Heart left ventricle (tissue), 16 donors: ENCODE results near the gene PGD. TPM values are rescaled to one million over a fixed set of nuclear protein-coding genes. Genes with fewer than 3 reads are reported as not detected.
A peak's percentile ranks its signal among the peaks of the same experiment; 100 is the strongest.
"Not testable (repeated sequence)": the region's sequence is repeated elsewhere in the genome, so short reads cannot be mapped to it uniquely, and the experiment has no call there.

Experiments
- ATAC-seq, 4 donors: fragments of 200-7000 bp; cut with Tn5 transposase; one replicate each; pipeline ENCODE4 v1.9.1; 2020 to 2022; ENCODE audit warnings: moderate library complexity in 4 of 4, mild to moderate bottlenecking in 3 of 4, moderate number of reproducible peaks in 1 of 4
- DNase-seq, 5 donors: peaks; one replicate each; pipeline ENCODE4 v3.0.0-alpha.2; 2020
- H3K27ac ChIP-seq, 12 donors: fragments of 200-600 bp; sonication (generic) in 4 of 12; one replicate each; pipeline versions ENCODE4 v1.5.0 to v1.8.0; 2016 to 2022; ENCODE audit warnings: mild to moderate bottlenecking in 2 of 12
- H3K27me3 ChIP-seq, 9 donors: fragments of 200-600 bp; sonication (generic) in 2 of 9; one replicate each; pipeline versions ENCODE4 v1.5.1 to v1.8.0; 2016 to 2022; ENCODE audit warnings: mild to moderate bottlenecking in 3 of 9
- H3K36me3 ChIP-seq, 9 donors: fragments of 200-600 bp; sonication (generic) in 2 of 9; one replicate each; pipeline versions ENCODE4 v1.5.0 to v1.8.0; 2018 to 2022; ENCODE audit warnings: mild to moderate bottlenecking in 2 of 9
- H3K4me1 ChIP-seq, 12 donors: fragments of 200-600 bp; sonication (generic) in 4 of 12; one replicate each; pipeline versions ENCODE4 v1.5.0 to v1.8.0; 2016 to 2022; ENCODE audit warnings: mild to moderate bottlenecking in 3 of 12
- H3K4me3 ChIP-seq, 12 donors: fragments of 200-600 bp; sonication (generic) in 4 of 12; one replicate each; pipeline versions ENCODE4 v1.5.0 to v1.8.0; 2017 to 2022; ENCODE audit warnings: mild to moderate bottlenecking in 9 of 12, moderate library complexity in 4 of 12
- H3K9me3 ChIP-seq, 12 donors: fragments of 200-600 bp; sonication (generic) in 4 of 12; one replicate each; pipeline versions ENCODE4 v1.5.0 to v1.8.0; 2016 to 2022; ENCODE audit warnings: mild to moderate bottlenecking in 1 of 12
- POLR2A ChIP-seq, 2 donors: fragments of 450-650 bp; IDR thresholded peaks; one replicate each; pipeline ENCODE4 v1.6.1; 2017; ENCODE audit warnings: antibody characterized with exemption in 2 of 2, mild to moderate bottlenecking in 2 of 2, moderate library complexity in 2 of 2
- WGBS, 4 donors: extraction: QIAGEN DNeasy Blood & Tissue Kit in 2 of 4; methylation state at CpG; one replicate each; pipeline versions ENCODE4 v1.1.5 to v1.1.7; 2013 to 2018; 5-methylcytosine and 5-hydroxymethylcytosine counted together
- intact Hi-C, 10 donors: fragments of 100-400 bp; cut with DNase I; formaldehyde crosslinking; loops; one replicate each; pipeline versions ENCODE4 v1.11.1 to v1.14.2; 2022
- polyA plus RNA-seq, 2 donors: library from polyadenylated mRNA; stranded (reverse); fragments of 200-250 nt; gene quantifications; one replicate each; pipeline ENCODE4 v1.2.3, GENCODE V29; 2013
- total RNA-seq, 9 donors: library from RNA; depleted of rRNA in 2 of 9; stranded (reverse); fragments of >200 nt in 2 of 9; fragmentation: NEBNext Ultra II Directional in 3 of 9; extraction: Animal tissue kit (Norgen Biotek cat#: 25700) in 3 of 9; gene quantifications; one replicate each; pipeline versions ENCODE4 v1.1.0 to v1.2.4, GENCODE V29; 2016 to 2023
- TF ChIP-seq, protein P1 (sequence below), 12 donors: fragments of 200-600 bp; sonication (generic) in 4 of 12; IDR thresholded peaks; one replicate each; pipeline versions ENCODE4 v1.5.0 to v1.8.0; 2018 to 2022; ENCODE audit warnings: antibody characterized with exemption in 12 of 12, mild to moderate bottlenecking in 5 of 12
- donor health status: ischemic (EF 13 %, LVEDD 7.1; RV severe dilation, severe dysfunction).
- donor health status: healthy with polysubstance abuse.
- donor health status: DM: no; HTN: yes; CAD: no.
- donor health status: DM: no; HTN: no; CAD: no.
- donor health status: ischemic (EF 25% LVEDD 6.9; RV normal size, moderate dysfunction).
- donor health status: ischemic (EF 25% LVEDD 5.7; RV mildly dilated, moderate dysfunction).
- donor health status: healthy.
- donor health status: DM: yes; HTN: yes; CAD: no.
- donor health status: ischemic (EF 35%, LVEDD 5.7; RV mildly dilated, moderate dysfunction).
- donor health status: nonischemic (EF 11% LVEDD 7.7; RV severe dilation, severe dysfunction).
- donor health status: DM: yes; HTN: yes; CAD: no.
- donor health status: PGD.
- donor health status: ischemic (EF 29% LVEDD 5.4; RV normal size, mild dysfunction).
- donor health status: nonischemic (EF 23%, LVEDD 6.1; RV moderate dilation, normal function).

The PGD gene
- total and polyA plus RNA-seq, 11 donors, result 13.3 to 95.2 (median 30.9) TPM

DNA sequence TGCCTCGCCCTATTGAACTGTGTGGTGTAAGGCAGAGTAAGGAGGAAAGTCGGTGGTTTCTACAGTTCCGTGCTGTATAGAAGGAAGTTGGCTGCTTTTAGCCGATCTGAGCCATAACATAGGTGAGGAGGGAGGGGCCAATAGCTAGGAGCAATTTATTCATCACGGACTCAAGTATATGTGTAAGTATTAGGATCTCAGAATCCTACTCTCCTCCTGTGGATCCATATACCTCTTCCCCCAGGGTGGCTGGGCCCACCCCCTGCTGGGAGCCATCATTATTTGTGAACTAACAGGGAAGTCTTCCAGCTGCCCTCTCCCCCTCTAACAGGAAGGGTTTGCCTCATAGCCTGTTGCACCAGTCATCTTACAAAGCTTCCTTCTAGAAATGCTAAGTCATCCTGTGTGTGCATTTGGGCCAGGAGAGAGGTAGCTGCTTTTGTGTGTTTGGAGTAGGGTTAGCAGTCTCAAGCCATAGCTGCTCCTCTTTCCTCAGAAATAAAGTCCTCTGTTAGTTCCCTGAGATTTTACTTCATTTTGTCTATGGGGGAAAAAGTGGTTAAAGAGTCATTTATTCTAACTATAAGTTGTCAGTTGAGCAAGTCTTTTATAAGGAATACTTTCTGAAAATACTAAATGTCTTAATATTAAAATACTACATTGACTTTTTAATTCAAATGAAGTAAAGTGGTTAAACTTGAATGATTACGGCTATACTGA lies 16.5 kb downstream of the PGD start:
- Histone ChIP-seq H3K27ac (peak overlapping the region in 3 of 12 donors; percentile 29 to 72 (median 31)), H3K4me1 (peaks cover 0 to 25% (median 0%) of the 10 kb centered on the region in 12 donors), H3K36me3 (peaks cover 3 to 100% (median 98%) of the 10 kb centered on the region in 9 donors), H3K27me3 (no peaks in the 10 kb centered on the region), H3K9me3 (no peaks in the 10 kb centered on the region), H3K4me3 (peak overlapping the region in 1 of 12 donors; percentile 15)
- WGBS, 4 donors, result 73 to 83% (median 80%) methylated on average over 6 of the region's 6 CpGs
- ATAC-seq (peak in 3 of 4 donors; percentile 62 to 85 (median 65)), DNase-seq (peak in 2 of 5 donors; percentile 32 to 34)
- TF ChIP-seq, protein P1, sequence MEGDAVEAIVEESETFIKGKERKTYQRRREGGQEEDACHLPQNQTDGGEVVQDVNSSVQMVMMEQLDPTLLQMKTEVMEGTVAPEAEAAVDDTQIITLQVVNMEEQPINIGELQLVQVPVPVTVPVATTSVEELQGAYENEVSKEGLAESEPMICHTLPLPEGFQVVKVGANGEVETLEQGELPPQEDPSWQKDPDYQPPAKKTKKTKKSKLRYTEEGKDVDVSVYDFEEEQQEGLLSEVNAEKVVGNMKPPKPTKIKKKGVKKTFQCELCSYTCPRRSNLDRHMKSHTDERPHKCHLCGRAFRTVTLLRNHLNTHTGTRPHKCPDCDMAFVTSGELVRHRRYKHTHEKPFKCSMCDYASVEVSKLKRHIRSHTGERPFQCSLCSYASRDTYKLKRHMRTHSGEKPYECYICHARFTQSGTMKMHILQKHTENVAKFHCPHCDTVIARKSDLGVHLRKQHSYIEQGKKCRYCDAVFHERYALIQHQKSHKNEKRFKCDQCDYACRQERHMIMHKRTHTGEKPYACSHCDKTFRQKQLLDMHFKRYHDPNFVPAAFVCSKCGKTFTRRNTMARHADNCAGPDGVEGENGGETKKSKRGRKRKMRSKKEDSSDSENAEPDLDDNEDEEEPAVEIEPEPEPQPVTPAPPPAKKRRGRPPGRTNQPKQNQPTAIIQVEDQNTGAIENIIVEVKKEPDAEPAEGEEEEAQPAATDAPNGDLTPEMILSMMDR (IDR thresholded peaks at IDR 0.05), result no peak
- no peak for TF ChIP-seq POLR2A (IDR thresholded peaks at IDR 0.05)
- intact Hi-C loops, result loop anchor here in 1 of 10 donors (5.0 kb wide), 1 partner anchor 33 kb away; no protein-coding TSS in a partner anchor

DNA sequence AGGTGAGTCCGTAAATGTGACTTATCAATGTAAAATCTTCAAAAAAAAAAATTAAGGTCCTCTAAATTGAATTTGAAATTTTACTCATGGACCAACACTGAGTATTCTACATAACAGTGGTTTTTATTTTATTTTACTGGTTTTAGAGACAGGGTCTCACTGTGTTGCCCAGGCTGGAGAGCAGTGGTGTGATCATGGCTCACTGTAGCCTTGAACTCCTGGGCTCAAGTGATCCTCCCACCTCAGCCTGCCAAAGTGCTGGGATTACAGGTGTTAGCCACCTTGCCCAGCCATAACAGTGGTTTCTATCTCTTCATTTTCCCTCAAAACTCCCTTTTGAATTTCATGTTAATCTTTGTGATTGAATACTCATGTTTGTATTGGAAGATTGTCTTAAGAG lies 17.1 kb downstream of the PGD start:
- H3K27ac ChIP-seq, result peak overlapping the region in 2 of 12 donors; percentile 24 to 72
- not testable (repeated sequence) for H3K9me3 ChIP-seq, H3K4me3 ChIP-seq, DNase-seq, ATAC-seq, H3K27me3 ChIP-seq
- peaks cover 3 to 100% (median 98%) of the 10 kb centered on the region in 9 donors for H3K36me3 ChIP-seq
- H3K4me1 ChIP-seq, result peaks cover 0 to 25% (median 0%) of the 10 kb centered on the region in 12 donors
- intact Hi-C loops, result loop anchor here in 1 of 10 donors (5.0 kb wide), 1 partner anchor 34 kb away; no protein-coding TSS in a partner anchor
- 92 to 99% (median 97%) methylated on average over 1 of the region's 1 CpG for WGBS, 4 donors

DNA sequence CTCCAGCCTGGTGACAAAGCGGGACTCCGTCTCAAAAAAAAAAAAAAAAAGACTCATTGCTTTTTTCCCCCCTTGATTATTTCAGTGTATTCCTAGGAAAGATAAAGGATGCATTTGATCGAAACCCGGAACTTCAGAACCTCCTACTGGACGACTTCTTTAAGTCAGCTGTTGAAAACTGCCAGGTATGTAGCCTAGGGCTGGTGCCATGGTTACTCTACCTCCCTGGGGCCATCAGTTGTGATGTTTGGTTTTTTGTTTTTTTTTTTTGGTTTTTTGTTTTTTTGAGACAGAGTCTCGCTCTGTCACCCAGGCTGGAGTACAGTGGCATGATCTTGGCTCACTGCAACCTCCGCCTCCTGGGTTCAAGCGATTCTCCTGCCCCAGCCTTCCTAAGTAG lies 19.9 kb downstream of the PGD start:
- H3K27me3 ChIP-seq, H3K27ac ChIP-seq, H3K9me3 ChIP-seq, H3K4me3 ChIP-seq, ATAC-seq, DNase-seq: not testable (repeated sequence)
- Histone ChIP-seq H3K36me3 (peaks cover 0 to 78% (median 72%) of the 10 kb centered on the region in 9 donors), H3K4me1 (peaks cover 0 to 24% (median 0%) of the 10 kb centered on the region in 12 donors)
- intact Hi-C loops, result loop anchor here in 1 of 10 donors (5.0 kb wide), 1 partner anchor 36 kb away; no protein-coding TSS in a partner anchor
- WGBS, 4 donors, result 92 to 97% (median 96%) methylated on average over 8 of the region's 8 CpGs

DNA sequence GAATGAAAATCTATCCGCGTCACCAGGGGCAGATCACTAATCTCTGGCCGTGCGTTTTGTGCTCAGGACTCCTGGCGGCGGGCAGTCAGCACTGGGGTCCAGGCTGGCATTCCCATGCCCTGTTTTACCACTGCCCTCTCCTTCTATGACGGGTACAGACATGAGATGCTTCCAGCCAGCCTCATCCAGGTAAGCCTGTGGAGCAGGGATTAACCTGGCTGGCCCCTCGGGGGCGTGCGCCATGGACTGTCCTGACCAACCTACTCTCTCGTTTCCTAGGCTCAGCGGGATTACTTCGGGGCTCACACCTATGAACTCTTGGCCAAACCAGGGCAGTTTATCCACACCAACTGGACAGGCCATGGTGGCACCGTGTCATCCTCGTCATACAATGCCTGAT lies 20.5 kb downstream of the PGD start:
- intact Hi-C loops, result loop anchor here in 1 of 10 donors (5.0 kb wide), 1 partner anchor 37 kb away; no protein-coding TSS in a partner anchor
- no peak for DNase-seq
- ATAC-seq, result no peak
- peaks cover 0 to 72% (median 66%) of the 10 kb centered on the region in 9 donors for H3K36me3 ChIP-seq
- H3K4me3 ChIP-seq, result no peak overlapping the region
- no peak for TF ChIP-seq POLR2A (IDR thresholded peaks at IDR 0.05)
- TF ChIP-seq, protein P1 (IDR thresholded peaks at IDR 0.05), result no peak
- no peaks in the 10 kb centered on the region for H3K9me3 ChIP-seq
- H3K27me3 ChIP-seq, result no peaks in the 10 kb centered on the region
- H3K27ac ChIP-seq, result no peak overlapping the region
- H3K4me1 ChIP-seq, result peaks cover 0 to 18% (median 0%) of the 10 kb centered on the region in 12 donors
- 88 to 94% (median 90%) methylated on average over 15 of the region's 15 CpGs for WGBS, 4 donors

DNA sequence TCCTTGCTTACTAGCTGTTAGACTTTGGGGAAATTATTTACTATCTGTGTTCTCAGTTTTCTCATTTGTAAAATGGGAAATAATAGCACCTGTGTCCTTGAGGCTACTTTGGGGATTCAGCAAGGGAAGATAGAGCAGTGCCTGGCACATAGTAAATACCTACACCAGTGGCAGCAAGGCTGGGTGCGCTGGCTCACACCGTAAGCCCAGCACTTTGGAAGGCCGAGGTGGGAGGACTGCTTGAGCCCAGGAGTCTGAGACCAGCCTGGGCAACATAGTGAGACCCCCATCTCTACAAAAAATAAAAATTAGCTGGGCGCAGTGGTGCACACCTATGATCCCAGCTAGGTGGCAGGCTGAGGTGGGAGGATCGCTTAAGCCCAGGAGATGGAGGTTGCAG lies 22.8 kb downstream of the PGD start:
- no peaks in the 10 kb centered on the region for H3K4me1 ChIP-seq
- H3K36me3 ChIP-seq, result peaks cover 0 to 51% (median 45%) of the 10 kb centered on the region in 9 donors
- no peaks in the 10 kb centered on the region for H3K9me3 ChIP-seq
- no peak for ATAC-seq
- no peak overlapping the region for H3K27ac ChIP-seq
- intact Hi-C loops, result loop anchor here in 2 of 10 donors (10.0 kb wide), 2 partner anchors 477 to 797 kb away; partner anchors contain the start of genes LZIC (in 1 of the 2) and NMNAT1 (in 1 of the 2)
- TF ChIP-seq POLR2A (IDR thresholded peaks at IDR 0.05), result no peak
- TF ChIP-seq, protein P1 (IDR thresholded peaks at IDR 0.05), result no peak
- H3K27me3 ChIP-seq, result no peaks in the 10 kb centered on the region
- DNase-seq, result no peak
- WGBS, 4 donors, result 95 to 98% (median 97%) methylated on average over 2 to 5 of the region's 5 CpGs
- no peak overlapping the region for H3K4me3 ChIP-seq
